Activated naive CD8-positive, alpha-beta T cell treated with anti-CD3 and anti-CD28 coated beads, Interleukin-2, amount 50 U/mL, for 16 hours (primary cell): ENCODE measurements around the gene LHB.
"Not testable (repeated sequence)": the region's sequence is repeated elsewhere in the genome, so short reads cannot be mapped to it uniquely, and the experiment has no call there.

Experiments
- DNase-seq: peaks from one replicate; pipeline ENCODE4 v3.0.0-alpha.2; 2020; ENCODE audit warnings: low read depth, low spot score

Gene LHB

GRCh38 chr19:49017041-49017665 lies at the start of gene LHB:
TSS of gene LHB (minus strand) at chr19:49017091. CDS start at chr19:49017081, 10 bp downstream.
- DNase-seq, result no peak

- no peak for DNase-seq
These were observed 49.1 kb upstream of the LHB start for GRCh38 chr19:49065905-49066512.

GRCh38 chr19:49064768-49065611 lies 48.1 kb upstream of the LHB start, which contains the start of gene NTF4:
TSS of gene NTF4 (minus strand) at chr19:49064818. CDS start at chr19:49061997, 2,821 bp downstream.
- DNase-seq, result no peak

GRCh38 chr19:49064029-49064629 lies 47.2 kb upstream of the LHB start:
- DNase-seq, result no peak

GRCh38 chr19:49061445-49061844 lies 44.6 kb upstream of the LHB start:
- DNase-seq, result no peak

- no peak for DNase-seq
These were observed 44.1 kb upstream of the LHB start for GRCh38 chr19:49061000-49061399.

GRCh38 chr19:49059053-49059452 lies 42.2 kb upstream of the LHB start:
- DNase-seq, result no peak

- DNase-seq, result no peak
These were observed 41.7 kb upstream of the LHB start for GRCh38 chr19:49058562-49058961.

- DNase-seq, result no peak
These were observed 40.8 kb upstream of the LHB start, which contains the start of gene CGB7 for GRCh38 chr19:49057636-49058234. TSS of gene CGB7 (minus strand) at chr19:49057749. CDS start at chr19:49055375, 2,374 bp downstream.

GRCh38 chr19:49056902-49057596 lies 40.2 kb upstream of the LHB start:
- DNase-seq, result not testable (repeated sequence)

- no peak for DNase-seq
These were observed 39.4 kb upstream of the LHB start for GRCh38 chr19:49056101-49056901.

- not testable (repeated sequence) for DNase-seq
These were observed 33.6 kb upstream of the LHB start for GRCh38 chr19:49050376-49051033.

- DNase-seq, result not testable (repeated sequence)
These were observed 32.9 kb upstream of the LHB start for GRCh38 chr19:49049834-49050233.

- DNase-seq, result not testable (repeated sequence)
These were observed 32.1 kb upstream of the LHB start, which contains the start of gene CGB8 for GRCh38 chr19:49049011-49049410. TSS of gene CGB8 (minus strand) at chr19:49049111. CDS start at chr19:49048739, 372 bp downstream.

GRCh38 chr19:49043548-49043947 lies 26.7 kb upstream of the LHB start, which contains the start of gene CGB5:
TSS of gene CGB5 (plus strand) at chr19:49043848. CDS start at chr19:49044210, 362 bp downstream.
- not testable (repeated sequence) for DNase-seq

- DNase-seq, result not testable (repeated sequence)
These were observed 25.8 kb upstream of the LHB start for GRCh38 chr19:49042666-49043065.

GRCh38 chr19:49042177-49042576 lies 25.3 kb upstream of the LHB start:
- DNase-seq, result no peak

GRCh38 chr19:49039736-49040135 lies 22.8 kb upstream of the LHB start:
- DNase-seq, result not testable (repeated sequence)
